CD14-positive monocyte (primary cell): ENCODE measurements around the gene LCLAT1. TPM values are rescaled to one million over a fixed set of nuclear protein-coding genes. Genes with fewer than 3 reads are reported as not detected.

Experiments
- DNase-seq, 3 donors: peaks; one replicate each; pipeline ENCODE4 v3.0.0-alpha.2; 2011 to 2022
- H2AFZ ChIP-seq: 2 replicates; pipeline ENCODE4 v1.6.0; 2012; ENCODE audit warnings: mild to moderate bottlenecking, low read depth, low read length, inconsistent platforms; ENCODE audit not compliant: insufficient read depth, poor library complexity, severe bottlenecking
- H3K27ac ChIP-seq, 2 donors: 1 replicate in 1 of 2; 2 replicates in 1 of 2; pipeline ENCODE4 v1.5.1; 2012 to 2013; ENCODE audit warnings: low read length in 2 of 2, control low read depth in 1 of 2, inconsistent platforms in 1 of 2, low read depth in 1 of 2, mild to moderate bottlenecking in 1 of 2
- H3K27me3 ChIP-seq, 2 donors: one replicate each; pipeline versions ENCODE4 v1.6.0 to v1.6.1; 2011 to 2013; ENCODE audit warnings: low read length in 2 of 2; ENCODE audit not compliant: control insufficient read depth in 2 of 2, insufficient read depth in 2 of 2
- H3K36me3 ChIP-seq, 2 donors: replicated peaks in 1 of 2; 1 replicate in 1 of 2; 2 replicates in 1 of 2; pipeline versions ENCODE4 v1.5.1 to v1.6.1; 2012 to 2013; ENCODE audit warnings: low read length in 2 of 2, control low read depth in 1 of 2, inconsistent platforms in 1 of 2, mild to moderate bottlenecking in 1 of 2; ENCODE audit not compliant: insufficient read depth in 2 of 2, control insufficient read depth in 1 of 2
- H3K4me1 ChIP-seq, 2 donors: 1 replicate in 1 of 2; 2 replicates in 1 of 2; pipeline versions ENCODE4 v1.5.1 to v1.6.1; 2012 to 2013; ENCODE audit warnings: low read length in 2 of 2, control low read depth in 1 of 2, inconsistent platforms in 1 of 2, mild to moderate bottlenecking in 1 of 2, moderate library complexity in 1 of 2; ENCODE audit not compliant: insufficient read depth in 2 of 2, control insufficient read depth in 1 of 2
- H3K4me2 ChIP-seq: replicated peaks from 2 replicates; pipeline ENCODE3; 2012; ENCODE audit warnings: low read length, moderate library complexity, mild to moderate bottlenecking; ENCODE audit not compliant: poor library complexity, severe bottlenecking; ENCODE audit errors: extremely low read depth
- H3K4me3 ChIP-seq, 3 experiments: fragments of 200-600 bp in 1 of 3; sonication (generic) in 1 of 3; replicated peaks in 1 of 3; 1 replicate in 2 of 3; 2 replicates in 1 of 3; pipeline ENCODE4 v1.5.1; 2011 to 2013; ENCODE audit warnings: low read length in 3 of 3, mild to moderate bottlenecking in 3 of 3, control low read depth in 2 of 3, low read depth in 2 of 3, inconsistent platforms in 1 of 3, moderate library complexity in 1 of 3
- H3K79me2 ChIP-seq: 2 replicates; pipeline ENCODE4 v1.6.0; 2012; ENCODE audit warnings: mild to moderate bottlenecking, control low read depth, inconsistent platforms, low read length, moderate library complexity; ENCODE audit not compliant: insufficient read depth
- H3K9ac ChIP-seq: 2 replicates; pipeline ENCODE4 v1.6.0; 2017; ENCODE audit warnings: low read length, mild to moderate bottlenecking; ENCODE audit not compliant: insufficient read depth, poor library complexity, severe bottlenecking
- H3K9me3 ChIP-seq, 2 donors: replicated peaks in 1 of 2; 1 replicate in 1 of 2; 2 replicates in 1 of 2; pipeline versions ENCODE4 v1.5.1 to v1.6.1; 2012 to 2013; ENCODE audit warnings: low read length in 2 of 2, control low read depth in 1 of 2; ENCODE audit not compliant: control insufficient read depth in 1 of 2, insufficient read depth in 1 of 2
- H4K20me1 ChIP-seq: 2 replicates; pipeline ENCODE4 v1.6.0; 2012; ENCODE audit warnings: mild to moderate bottlenecking, low read length, control low read depth, moderate library complexity; ENCODE audit not compliant: insufficient read depth
- H3K27ac Mint-ChIP-seq, 7 donors: one replicate each; pipeline ENCODE4 v1.8.0; 2020; ENCODE audit warnings: mild to moderate bottlenecking in 7 of 7, mixed read lengths in 7 of 7, moderate library complexity in 6 of 7, inconsistent platforms in 2 of 7
- H3K27me3 Mint-ChIP-seq, 3 donors: one replicate each; pipeline ENCODE4 v1.8.0; 2021 to 2022; ENCODE audit warnings: low read depth in 3 of 3, mild to moderate bottlenecking in 3 of 3, mixed read lengths in 3 of 3, moderate library complexity in 3 of 3, inconsistent platforms in 1 of 3
- H3K36me3 Mint-ChIP-seq, 2 donors: one replicate each; pipeline ENCODE4 v1.8.0; 2020; ENCODE audit warnings: mixed read lengths in 2 of 2, inconsistent platforms in 1 of 2, mild to moderate bottlenecking in 1 of 2
- H3K4me1 Mint-ChIP-seq: one replicate; pipeline ENCODE4 v1.8.0; 2020; ENCODE audit warnings: mild to moderate bottlenecking, mixed read lengths
- H3K4me3 Mint-ChIP-seq, 2 donors: one replicate each; pipeline ENCODE4 v1.8.0; 2020; ENCODE audit warnings: mild to moderate bottlenecking in 2 of 2, mixed read lengths in 2 of 2, moderate library complexity in 1 of 2
- H3K9me3 Mint-ChIP-seq, 7 donors: one replicate each; pipeline ENCODE4 v1.8.0; 2020 to 2022; ENCODE audit warnings: mixed read lengths in 7 of 7, mild to moderate bottlenecking in 6 of 7, moderate library complexity in 6 of 7, inconsistent platforms in 2 of 7
- CTCF ChIP-seq: fragments of 200-600 bp; IDR thresholded peaks from one replicate; pipeline ENCODE4 v1.8.0; 2022; ENCODE audit warnings: antibody characterized with exemption, mild to moderate bottlenecking
- WGBS: methylation state at CpG from one replicate; pipeline ENCODE4 v1.1.5; 2013; ENCODE audit warnings: missing lambda C conversion rate; ENCODE audit not compliant: insufficient coverage; 5-methylcytosine and 5-hydroxymethylcytosine counted together
- intact Hi-C, 2 donors: fragments of 100-400 bp; cut with micrococcal nuclease; formaldehyde crosslinking; loops; one replicate each; pipeline versions ENCODE4 v1.15.0 to v1.15.1; 2023
- polyA plus RNA-seq, 3 donors: library from polyadenylated mRNA; depleted of rRNA in 1 of 3; unstranded in 2 of 3; stranded (reverse) in 1 of 3; fragments of 300-500 nt in 2 of 3; fragments of >200 nt in 1 of 3; fragmentation: Illumina TruSeq in 2 of 3; gene quantifications; 1 replicate in 2 of 3; 2 replicates in 1 of 3; pipeline ENCODE4 v1.2.3, GENCODE V29; 2012 to 2021

The LCLAT1 gene
- polyA plus RNA-seq, 3 donors, result 1.2 to 5.7 (median 1.3) TPM

- no peak overlapping the region for H3K27ac Mint-ChIP-seq
- Histone ChIP-seq H3K79me2 (no peaks in the 10 kb centered on the region), H2AFZ (no peak overlapping the region), H3K27ac (no peak overlapping the region), H3K27me3 (no peaks in the 10 kb centered on the region), H3K4me3 (no peak overlapping the region), H3K9ac (no peak overlapping the region), H4K20me1 (no peaks in the 10 kb centered on the region), H3K9me3 (no peaks in the 10 kb centered on the region), H3K36me3 (no peaks in the 10 kb centered on the region), H3K4me2 (no peak overlapping the region), H3K4me1 (no peaks in the 10 kb centered on the region)
- WGBS, result no CpG with 5 or more reads among the region's 1 CpG
- H3K9me3 Mint-ChIP-seq, result peaks cover 4 to 23% (median 12%) of the 10 kb centered on the region in 7 donors
- H3K27me3 Mint-ChIP-seq, result peaks cover 0 to 3% (median 0%) of the 10 kb centered on the region in 3 donors
- H3K36me3 Mint-ChIP-seq, result peaks cover 7 to 8% of the 10 kb centered on the region in 2 donors
- H3K4me1 Mint-ChIP-seq, result no peaks in the 10 kb centered on the region
- no peak for DNase-seq
- H3K4me3 Mint-ChIP-seq, result no peak overlapping the region
- no peak for TF ChIP-seq CTCF
- intact Hi-C loops, result no loop called here
Measured at GRCh38 chr2:30601375-30601774, 154.3 kb downstream of the LCLAT1 start.

DNA sequence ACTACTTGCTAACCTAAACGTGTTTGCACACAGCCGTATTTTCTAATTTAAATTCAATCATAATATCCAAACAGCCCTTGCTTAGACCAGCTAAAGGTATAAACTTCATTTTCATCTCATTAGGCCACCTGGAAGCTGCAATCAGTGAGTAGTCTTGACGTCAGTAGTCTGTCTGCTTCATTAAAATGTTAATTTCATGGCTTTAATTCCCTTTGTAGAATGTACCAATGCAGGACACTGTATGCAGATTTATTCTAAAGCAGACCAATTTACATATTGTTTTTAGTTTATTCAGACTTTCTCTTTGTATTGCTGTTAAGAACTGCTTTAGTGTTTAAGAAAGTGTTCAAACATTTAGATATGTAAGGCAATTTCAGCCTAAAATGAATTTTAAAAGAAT is 158.2 kb downstream of the LCLAT1 start:
- no peak overlapping the region for H3K4me3 ChIP-seq
- DNase-seq, result no peak
- H3K27ac Mint-ChIP-seq, result no peak overlapping the region
- H3K9ac ChIP-seq, result no peak overlapping the region
- no peaks in the 10 kb centered on the region for H3K4me1 ChIP-seq
- no peaks in the 10 kb centered on the region for H3K27me3 ChIP-seq
- no peaks in the 10 kb centered on the region for H3K9me3 ChIP-seq
- H3K27ac ChIP-seq, result no peak overlapping the region
- peaks cover 0 to 7% (median 2%) of the 10 kb centered on the region in 7 donors for H3K9me3 Mint-ChIP-seq
- peaks cover 0 to 1% (median 0%) of the 10 kb centered on the region in 3 donors for H3K27me3 Mint-ChIP-seq
- no peaks in the 10 kb centered on the region for H3K4me1 Mint-ChIP-seq
- intact Hi-C loops, result no loop called here
- H3K4me3 Mint-ChIP-seq, result no peak overlapping the region
- H3K79me2 ChIP-seq, result no peaks in the 10 kb centered on the region
- no peaks in the 10 kb centered on the region for H4K20me1 ChIP-seq
- H3K4me2 ChIP-seq, result no peak overlapping the region
- WGBS, result no CpG with 5 or more reads among the region's 3 CpGs
- H3K36me3 Mint-ChIP-seq, result peaks cover 2 to 5% of the 10 kb centered on the region in 2 donors
- no peak overlapping the region for H2AFZ ChIP-seq
- H3K36me3 ChIP-seq, result no peaks in the 10 kb centered on the region
- no peak for TF ChIP-seq CTCF
